ENCODE measurements around the gene VEGFB.
A peak's percentile ranks its signal among the peaks of the same experiment; 100 is the strongest.

The VEGFB gene

DNA sequence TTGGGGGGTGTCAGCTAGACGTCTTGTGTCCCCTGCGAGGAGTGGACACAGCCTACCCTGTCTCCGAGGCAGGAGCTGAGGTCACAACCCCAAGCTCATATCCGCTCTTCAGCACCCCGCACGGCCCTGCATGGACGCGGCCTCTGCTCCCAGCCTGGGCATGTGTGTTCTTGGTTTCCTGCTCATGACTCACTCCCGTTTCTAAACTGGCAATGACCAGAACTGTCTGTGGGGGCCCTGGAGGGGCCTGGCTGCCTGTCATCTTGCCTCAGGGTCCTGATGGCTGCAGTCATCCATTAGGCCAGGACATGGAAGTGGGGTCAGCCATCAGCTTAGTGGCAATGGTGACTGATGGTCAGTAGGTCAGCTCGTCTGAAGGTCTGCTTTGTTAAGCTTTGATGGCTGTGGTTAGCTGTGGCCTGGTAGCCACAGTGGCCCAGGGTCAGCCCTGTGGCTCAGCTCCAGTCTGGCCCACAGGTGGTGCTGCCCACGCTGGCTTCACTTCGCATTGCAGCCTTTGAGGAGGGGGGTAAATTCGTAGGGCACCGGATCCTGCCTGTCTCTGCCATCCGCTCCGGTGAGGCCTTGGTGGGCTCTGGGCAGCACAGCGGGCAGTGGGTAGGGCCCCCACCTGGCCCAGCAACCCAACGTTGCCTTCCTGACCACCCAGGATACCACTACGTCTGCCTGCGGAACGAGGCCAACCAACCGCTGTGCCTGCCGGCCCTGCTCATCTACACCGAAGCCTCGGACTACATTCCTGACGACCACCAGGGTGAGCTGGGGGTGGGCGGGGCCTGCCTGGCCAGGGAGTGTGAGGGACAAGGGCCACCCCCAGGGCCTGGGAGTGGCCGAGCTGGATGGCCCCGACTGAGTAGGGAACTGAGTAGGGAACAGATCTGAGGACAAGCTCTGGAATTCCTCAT, 28.9 kb downstream of the VEGFB start:
- DNase-seq: no peak

GRCh38 chr11:64263947-64264317, 29.5 kb downstream of the VEGFB start:
- DNase-seq: no peak

- DNase-seq: no peak
Observed at GRCh38 chr11:64264371-64264852, 30.0 kb downstream of the VEGFB start.

GRCh38 chr11:64265176-64266160, 31.1 kb downstream of the VEGFB start:
- no peak for DNase-seq

DNA sequence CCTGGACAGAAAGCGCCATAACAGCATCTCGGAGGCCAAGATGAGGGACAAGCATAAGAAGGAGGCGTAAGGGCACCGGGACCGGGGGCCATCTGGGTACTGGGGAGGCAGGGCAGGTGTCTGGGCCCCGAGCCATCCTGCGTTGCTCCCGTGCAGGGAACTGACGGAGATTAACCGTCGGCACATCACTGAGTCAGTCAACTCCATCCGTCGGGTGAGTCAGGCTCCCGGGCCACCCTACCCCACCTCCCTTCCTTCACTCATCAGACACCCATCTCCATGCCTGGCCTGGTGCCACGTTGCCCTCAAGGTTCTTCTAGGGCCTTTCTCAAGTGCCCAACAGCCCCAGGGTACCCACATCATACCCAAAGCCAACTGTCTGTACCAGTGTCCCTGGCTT, 32.0 kb downstream of the VEGFB start:
- no peak for DNase-seq

DNA sequence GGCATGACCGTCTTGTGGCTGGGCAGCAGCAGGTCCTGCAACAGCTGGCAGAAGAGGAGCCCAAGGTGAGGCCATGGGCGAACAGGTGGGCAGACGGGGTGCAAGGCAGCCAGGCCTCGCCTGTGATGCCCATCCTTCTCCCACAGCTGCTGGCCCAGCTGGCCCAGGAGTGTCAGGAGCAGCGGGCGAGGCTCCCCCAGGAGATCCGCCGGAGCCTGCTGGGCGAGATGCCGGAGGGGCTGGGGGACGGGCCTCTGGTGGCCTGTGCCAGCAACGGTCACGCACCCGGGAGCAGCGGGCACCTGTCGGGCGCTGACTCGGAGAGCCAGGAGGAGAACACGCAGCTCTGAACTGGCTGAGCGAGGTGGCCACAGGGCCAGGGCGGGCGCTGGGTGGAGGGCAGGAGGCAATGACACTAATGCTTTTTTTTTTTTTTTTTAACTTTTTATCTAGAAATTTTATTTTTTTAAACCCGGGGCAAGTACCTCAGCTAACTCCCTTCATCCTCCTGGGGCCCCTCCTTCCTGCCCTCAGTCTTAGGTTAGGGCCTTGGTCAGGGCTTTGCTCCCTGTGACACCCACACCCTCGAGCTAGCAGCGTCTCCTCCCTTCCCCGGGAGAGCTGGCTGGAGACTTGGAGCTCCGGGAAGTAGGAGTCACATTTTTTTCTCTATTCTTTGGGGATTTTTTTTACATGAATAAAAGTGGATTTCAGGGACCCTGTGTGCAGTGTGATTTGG, 33.0 kb downstream of the VEGFB start:
- DNase-seq: no peak

DNA sequence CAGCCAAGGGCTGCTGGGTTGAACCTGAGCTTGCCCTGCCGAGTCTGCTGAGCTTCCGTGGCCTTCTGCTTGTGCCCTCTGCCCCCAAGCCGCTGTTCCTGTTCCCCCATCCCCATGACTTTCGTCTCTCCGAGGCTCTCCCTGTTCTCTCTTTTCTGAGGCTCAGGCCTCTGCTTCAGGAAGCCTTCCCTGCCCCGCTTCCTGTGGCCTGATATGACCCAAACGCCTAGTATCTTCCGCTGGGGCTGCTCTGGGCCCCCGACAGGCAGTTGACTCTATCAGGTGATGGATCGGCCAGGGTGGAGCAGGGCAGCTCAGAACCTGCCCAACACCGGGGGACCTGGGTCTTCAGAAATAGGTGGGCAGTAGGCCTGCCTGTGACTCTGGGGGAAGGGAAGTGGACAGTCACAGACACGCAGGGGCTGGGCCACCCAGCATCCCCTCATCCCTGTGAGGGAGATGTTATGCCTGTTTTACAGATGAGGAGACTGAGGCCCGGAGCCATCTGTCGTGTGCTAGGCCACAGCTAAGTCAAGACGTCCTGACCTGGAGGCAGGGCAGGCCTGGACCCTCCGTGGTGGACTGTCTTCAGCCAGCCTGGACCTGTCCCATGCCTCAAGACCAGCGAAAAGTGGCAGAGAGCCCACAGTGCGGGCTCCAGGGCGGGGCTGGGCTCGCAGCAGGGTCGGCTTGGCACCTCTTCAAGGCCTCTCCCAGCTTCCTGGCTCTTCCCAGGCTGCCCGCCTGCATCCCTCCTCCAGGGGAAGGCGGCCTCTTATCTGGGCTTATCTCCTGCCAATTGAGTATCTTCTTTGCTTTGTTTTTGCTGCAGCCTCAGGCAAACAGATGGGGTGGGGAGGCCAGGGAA, 33.9 kb downstream of the VEGFB start:
- DNase-seq: peak; percentile 71

- DNase-seq: peak; percentile 67
Observed at GRCh38 chr11:64268893-64269539, 34.6 kb downstream of the VEGFB start.

- DNase-seq: peak; percentile 99
Observed at GRCh38 chr11:64269540-64270220, 35.3 kb downstream of the VEGFB start.

DNA sequence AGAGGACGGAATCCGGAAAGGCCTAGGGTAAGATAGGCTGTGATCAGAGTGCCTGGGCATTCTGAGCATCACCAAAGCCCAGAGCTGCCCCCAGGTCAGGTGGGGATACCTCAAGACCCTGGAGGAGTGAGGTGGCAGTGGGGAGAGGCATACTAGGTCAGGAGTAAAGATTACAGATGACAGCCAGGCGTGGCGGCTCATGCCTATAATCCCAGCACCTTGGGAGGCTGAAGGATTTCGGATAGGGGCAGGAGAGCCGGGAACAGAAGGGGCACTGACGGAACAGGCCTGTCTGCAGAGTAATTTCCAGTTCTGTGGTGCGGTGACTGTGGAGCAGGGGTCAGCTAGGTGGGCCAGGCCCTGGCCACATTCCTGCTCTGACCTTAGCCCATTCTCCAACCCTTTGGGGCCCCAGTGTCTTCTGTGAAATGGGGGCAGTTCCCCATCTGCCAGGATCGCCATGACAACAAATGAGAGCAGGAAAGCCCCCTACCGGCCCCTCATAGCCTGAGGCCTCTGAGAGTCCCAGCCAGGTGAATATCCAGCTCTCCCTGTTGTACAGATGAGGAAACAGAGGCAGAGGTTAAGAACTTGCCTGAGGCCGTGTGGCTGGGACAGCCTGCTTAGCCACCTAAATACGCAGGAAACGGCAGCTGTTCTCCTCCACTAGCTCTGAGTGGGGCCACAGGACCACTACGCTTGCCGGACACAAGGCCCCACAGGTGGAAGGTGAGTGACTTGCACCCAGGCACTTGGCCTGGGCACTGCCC, 40.8 kb downstream of the VEGFB start:
- no peak for DNase-seq

- DNase-seq: no peak
Observed at GRCh38 chr11:64275841-64276240, 41.5 kb downstream of the VEGFB start.

DNA sequence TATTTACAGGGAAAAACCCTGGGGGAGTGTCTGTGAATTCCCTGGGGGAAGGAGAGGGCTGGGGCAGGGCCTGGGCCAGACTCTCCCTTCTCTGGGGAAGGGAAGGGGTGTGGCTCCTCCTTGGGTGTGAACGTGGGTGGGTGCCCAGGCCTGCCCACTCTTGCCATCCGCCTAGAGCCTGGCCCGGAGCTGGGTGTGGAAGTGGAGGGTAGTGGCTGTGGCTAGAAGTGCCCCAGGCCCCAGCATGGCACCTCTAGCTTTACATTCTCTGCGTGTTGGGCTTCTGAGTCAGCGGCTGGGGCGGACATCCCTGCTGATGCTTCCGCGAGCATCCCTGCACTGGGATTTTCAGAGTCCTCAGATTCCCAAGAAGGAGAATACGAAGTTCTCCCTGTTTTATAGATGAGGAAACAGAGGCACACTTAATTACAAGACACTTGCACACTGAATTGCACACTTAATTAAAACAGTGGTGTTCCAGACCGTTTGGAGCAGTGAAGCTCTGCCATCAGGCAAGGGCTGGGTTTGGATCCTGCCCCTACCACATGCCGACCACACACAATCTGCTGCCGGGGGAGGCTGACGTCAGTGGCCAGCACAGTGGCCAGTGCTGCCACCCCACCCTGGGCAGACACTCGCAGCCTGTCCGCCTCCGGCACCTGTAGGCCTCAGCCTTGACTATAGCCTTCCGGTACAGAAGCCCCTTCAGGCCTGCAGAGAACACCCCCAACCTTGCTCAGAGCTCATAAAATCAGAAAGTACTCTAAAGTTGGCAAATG, 42.5 kb downstream of the VEGFB start:
- peak; percentile 72 for DNase-seq

DNA sequence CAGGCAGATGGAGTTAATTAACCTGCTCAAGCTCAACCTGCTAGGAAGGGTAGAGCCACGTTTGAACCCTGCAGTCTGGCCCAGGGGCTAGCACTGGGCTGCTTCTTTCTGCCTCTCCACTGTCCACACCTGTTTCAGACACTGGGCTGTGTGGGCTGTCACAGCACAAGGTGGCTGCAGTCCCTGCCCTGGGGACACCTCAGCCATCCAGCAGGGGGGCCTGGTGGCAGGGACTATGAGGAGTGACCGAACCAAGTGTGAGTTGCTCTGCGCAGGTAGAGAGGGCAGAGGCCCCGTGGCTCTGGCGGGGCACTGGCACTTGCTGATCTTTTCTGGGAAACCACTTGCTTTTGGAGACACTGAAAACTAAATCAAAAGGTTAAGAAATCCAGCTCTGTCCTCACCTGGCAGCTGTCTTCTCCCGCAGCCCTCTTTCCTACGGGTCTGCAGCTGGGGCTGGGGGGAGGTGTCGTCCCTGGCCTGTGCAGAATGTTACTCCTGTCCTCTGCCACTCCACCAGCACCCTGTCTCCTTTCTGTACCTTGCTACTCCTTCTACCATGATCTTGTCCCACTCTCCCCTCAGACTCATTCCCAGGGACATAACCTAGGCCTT, 44.3 kb downstream of the VEGFB start:
- no peak for DNase-seq

GRCh38 chr11:64281957-64282770, 47.8 kb downstream of the VEGFB start:
- no peak for DNase-seq

DNA sequence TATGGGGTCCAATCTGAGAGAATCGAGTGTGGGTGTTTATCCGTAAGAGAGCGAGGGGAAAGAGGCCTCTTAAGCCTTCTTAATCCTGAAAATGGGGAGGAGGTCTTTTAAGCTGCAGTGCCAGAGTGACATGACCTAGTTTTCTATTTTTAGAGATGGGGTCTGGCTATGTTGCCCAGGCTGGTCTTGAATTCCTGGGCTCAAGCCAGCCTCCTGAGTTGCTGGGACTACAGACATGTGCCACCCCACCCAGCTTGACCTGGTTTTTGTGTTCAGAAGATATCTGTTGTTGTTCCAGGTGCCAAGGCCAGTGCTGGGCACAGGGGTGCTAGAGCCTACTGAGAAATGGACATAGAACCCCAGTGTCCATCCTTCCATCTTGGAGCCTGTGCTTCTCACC, 48.7 kb downstream of the VEGFB start:
- DNase-seq: no peak

DNA sequence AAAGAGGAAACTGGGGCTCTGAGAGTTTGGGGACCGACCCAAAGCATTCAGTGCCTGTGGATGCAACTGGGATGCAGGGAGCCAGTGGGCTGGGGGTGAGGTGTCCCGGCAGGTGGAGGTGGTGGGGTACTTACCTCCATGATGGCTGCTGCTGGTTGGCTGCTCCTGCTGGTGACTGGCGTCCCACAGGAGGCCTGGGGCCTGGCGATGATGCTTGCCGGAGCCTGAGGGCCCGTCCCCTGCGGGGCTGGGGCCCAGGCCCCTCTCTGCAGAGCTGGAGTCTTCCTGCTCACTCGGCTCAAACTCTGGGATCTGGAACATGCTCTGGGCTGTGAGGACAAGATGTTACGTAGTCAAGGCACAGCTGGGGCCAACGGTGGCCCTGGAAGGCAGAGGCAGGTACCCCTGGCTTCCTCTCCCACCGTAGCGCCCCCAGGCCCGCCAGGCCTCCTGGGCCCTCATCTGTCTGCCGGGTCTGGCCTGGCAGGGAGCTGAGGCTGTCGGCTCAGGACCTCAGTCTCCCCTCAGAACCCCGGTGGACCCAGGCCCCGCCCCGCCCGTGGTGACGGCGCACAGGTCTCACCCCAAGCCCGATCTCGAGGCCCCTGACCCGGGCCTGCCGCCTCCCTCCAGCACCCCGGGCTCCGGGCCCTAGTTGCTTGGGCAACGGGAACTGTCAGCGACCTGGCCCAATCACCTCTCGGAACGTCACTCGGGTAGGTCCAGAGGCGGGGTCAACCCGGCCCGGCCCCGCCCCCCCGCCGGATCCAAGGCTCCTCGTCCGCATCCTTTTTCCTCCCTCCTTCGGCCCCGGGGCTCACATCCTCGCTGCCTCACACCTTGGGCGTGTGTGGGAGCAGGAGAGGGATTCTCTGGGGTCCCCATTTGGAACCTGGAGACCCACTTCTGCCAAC, 49.9 kb downstream of the VEGFB start, which contains the start of gene BAD:
Gene BAD, minus strand, starts transcription at position 618 of the 914 bp plus-strand sequence. Its CDS starts 297 bp downstream, at position 321.
- DNase-seq: peak; percentile 98
